Kidney (tissue), 14 donors: Measurements from ENCODE around the gene SH3GL2. TPM values are rescaled to one million over a fixed set of nuclear protein-coding genes. Genes with fewer than 3 reads are reported as not detected.

ENCODE experiments used
- DNase-seq, 5 donors: peaks; one replicate each; pipeline ENCODE4 v3.0.0-alpha.2; 2013 to 2020
- FAIRE-seq: peaks from 2 replicates; lab custom pipeline; 2012; peaks lifted over from hg19 to GRCh38; lab: Jason Lieb, UNC
- H3K27ac ChIP-seq, 2 donors: one replicate each; pipeline ENCODE4 v1.7.0; 2013; ENCODE audit warnings: low read depth in 2 of 2, low read length in 2 of 2, inconsistent platforms in 1 of 2
- H3K27me3 ChIP-seq: one replicate; pipeline ENCODE4 v1.7.1; 2013; ENCODE audit warnings: low read length, inconsistent platforms; ENCODE audit not compliant: control insufficient read depth, insufficient read depth
- H3K36me3 ChIP-seq, 3 donors: one replicate each; pipeline versions ENCODE4 v1.7.0 to v1.7.1; 2013; ENCODE audit warnings: low read length in 3 of 3, control low read depth in 1 of 3, inconsistent platforms in 1 of 3; ENCODE audit not compliant: insufficient read depth in 3 of 3, control insufficient read depth in 2 of 3
- H3K4me1 ChIP-seq, 3 donors: one replicate each; pipeline versions ENCODE4 v1.7.0 to v1.7.1; 2013; ENCODE audit warnings: low read length in 3 of 3, inconsistent platforms in 1 of 3, low read depth in 1 of 3; ENCODE audit not compliant: control insufficient read depth in 2 of 3, insufficient read depth in 2 of 3
- H3K4me3 ChIP-seq, 3 donors: one replicate each; pipeline versions ENCODE4 v1.7.0 to v1.8.1; 2013; ENCODE audit warnings: low read length in 3 of 3, control low read depth in 1 of 3, inconsistent platforms in 1 of 3
- H3K9ac ChIP-seq, 3 donors: one replicate each; pipeline versions ENCODE4 v1.7.0 to v1.7.1; 2013; ENCODE audit warnings: low read length in 3 of 3, control low read depth in 1 of 3, inconsistent platforms in 1 of 3
- H3K9me3 ChIP-seq, 3 donors: one replicate each; pipeline versions ENCODE4 v1.7.0 to v1.7.1; 2013; ENCODE audit warnings: low read length in 3 of 3, control low read depth in 1 of 3, inconsistent platforms in 1 of 3; ENCODE audit not compliant: control insufficient read depth in 2 of 3, insufficient read depth in 1 of 3
- intact Hi-C: fragments of 100-400 bp; cut with DNase I; formaldehyde crosslinking; loops from one replicate; pipeline ENCODE4 v1.11.1; 2022
- polyA plus RNA-seq: library from polyadenylated mRNA; stranded (reverse); fragments of 350-450 nt; fragmentation: Illumina TruSeq; extraction: RNeasy Lipid Tissue Mini Kit (QIAGEN cat#74804); gene quantifications from one replicate; pipeline ENCODE4 v1.2.3, GENCODE V29; 2014; ENCODE audit warnings: low read depth, low replicate concordance; ENCODE audit not compliant: insufficient read depth
- total RNA-seq: library from RNA; stranded (reverse); fragmentation: NEBNext Ultra II Directional; extraction: Animal tissue kit (Norgen Biotek cat#: 25700); gene quantifications from one replicate; pipeline ENCODE4 v1.2.1, GENCODE V29; 2021
- TF ChIP-seq, protein P1 (sequence below): IDR thresholded peaks from 3 replicates; pipeline ENCODE4 v1.5.1; 2012; ENCODE audit warnings: mild to moderate bottlenecking, moderate library complexity, borderline replicate concordance; ENCODE audit not compliant: insufficient read depth; ENCODE audit errors: extremely low read depth
- donor health status: control.
- donor health status: control.
- donor health status: control.
- donor health status: control.
- donor health status: control.
- donor health status: DM: yes; HTN: yes; CAD: no.
- donor health status: Normal renal cell carcinoma (clear cell type).

Gene SH3GL2
- total and polyA plus RNA-seq, 2 donors from 2014 or later: 3.1 to 20.0 TPM

DNA sequence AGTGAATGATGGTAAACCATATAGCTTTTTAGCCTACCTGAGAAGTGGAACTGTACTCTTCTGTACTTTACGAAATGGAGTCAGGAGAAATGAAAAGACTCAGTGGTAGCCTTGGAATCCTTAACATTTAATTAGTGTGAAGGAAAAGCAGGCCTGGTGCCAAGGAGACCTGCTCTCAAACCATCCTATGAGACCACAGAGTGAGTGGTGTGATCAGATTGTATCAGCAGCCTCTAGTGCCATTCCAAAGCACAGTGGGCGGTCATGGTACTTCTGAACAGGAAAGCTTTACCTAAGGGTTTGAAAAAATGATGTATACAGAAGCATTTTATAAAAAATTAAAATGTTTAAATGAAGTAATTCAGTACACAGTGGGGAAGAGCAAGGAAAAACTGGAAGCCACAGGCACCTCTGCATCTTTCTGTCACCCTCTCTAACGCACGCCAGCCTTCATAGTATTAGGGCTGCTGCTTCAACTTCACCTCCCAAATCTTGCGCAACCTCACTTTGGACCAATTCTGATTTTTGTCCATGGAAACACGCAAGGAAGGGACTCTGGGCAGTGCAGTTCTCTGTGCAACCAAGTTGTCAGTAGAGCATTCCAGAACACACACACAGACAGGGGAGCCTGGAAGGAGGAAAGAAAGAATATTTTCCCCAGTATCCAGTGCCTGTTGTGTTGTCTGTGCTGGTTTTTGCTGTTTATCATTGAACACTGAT lies 203.7 kb downstream of the SH3GL2 start:
- DNase-seq (no peak), FAIRE-seq (no peak)
- no peaks in the 10 kb centered on the region for H3K27me3 ChIP-seq
- no peak overlapping the region for H3K4me3 ChIP-seq
- TF ChIP-seq, protein P1, sequence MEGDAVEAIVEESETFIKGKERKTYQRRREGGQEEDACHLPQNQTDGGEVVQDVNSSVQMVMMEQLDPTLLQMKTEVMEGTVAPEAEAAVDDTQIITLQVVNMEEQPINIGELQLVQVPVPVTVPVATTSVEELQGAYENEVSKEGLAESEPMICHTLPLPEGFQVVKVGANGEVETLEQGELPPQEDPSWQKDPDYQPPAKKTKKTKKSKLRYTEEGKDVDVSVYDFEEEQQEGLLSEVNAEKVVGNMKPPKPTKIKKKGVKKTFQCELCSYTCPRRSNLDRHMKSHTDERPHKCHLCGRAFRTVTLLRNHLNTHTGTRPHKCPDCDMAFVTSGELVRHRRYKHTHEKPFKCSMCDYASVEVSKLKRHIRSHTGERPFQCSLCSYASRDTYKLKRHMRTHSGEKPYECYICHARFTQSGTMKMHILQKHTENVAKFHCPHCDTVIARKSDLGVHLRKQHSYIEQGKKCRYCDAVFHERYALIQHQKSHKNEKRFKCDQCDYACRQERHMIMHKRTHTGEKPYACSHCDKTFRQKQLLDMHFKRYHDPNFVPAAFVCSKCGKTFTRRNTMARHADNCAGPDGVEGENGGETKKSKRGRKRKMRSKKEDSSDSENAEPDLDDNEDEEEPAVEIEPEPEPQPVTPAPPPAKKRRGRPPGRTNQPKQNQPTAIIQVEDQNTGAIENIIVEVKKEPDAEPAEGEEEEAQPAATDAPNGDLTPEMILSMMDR: no peak
- no peaks in the 10 kb centered on the region for H3K36me3 ChIP-seq
- no peaks in the 10 kb centered on the region for H3K9me3 ChIP-seq
- intact Hi-C loops: no loop called here
- no peak overlapping the region for H3K9ac ChIP-seq
- H3K4me1 ChIP-seq: no peaks in the 10 kb centered on the region
- no peak overlapping the region for H3K27ac ChIP-seq

DNA sequence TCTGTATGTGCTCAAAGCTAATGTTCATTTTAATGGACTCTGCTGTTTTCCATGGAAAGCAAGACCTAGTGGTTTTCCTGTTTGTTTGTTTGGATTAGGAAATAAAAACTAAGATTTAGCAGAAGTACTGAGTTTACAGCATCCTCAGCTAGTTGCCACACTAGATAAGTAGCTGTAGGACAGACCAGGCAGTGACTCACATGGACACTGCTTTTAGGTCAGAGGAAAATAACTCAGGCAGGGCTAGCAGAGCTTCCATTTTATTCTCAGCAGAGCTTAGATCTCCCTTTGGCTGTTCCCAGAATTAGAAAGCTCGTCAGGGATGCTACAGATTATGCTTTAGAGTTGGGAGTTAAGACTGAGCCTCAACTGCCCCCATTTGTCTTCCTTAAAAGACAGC lies 204.4 kb downstream of the SH3GL2 start:
- Histone ChIP-seq H3K9me3 (no peaks in the 10 kb centered on the region), H3K36me3 (no peaks in the 10 kb centered on the region), H3K9ac (no peak overlapping the region), H3K4me1 (no peaks in the 10 kb centered on the region), H3K4me3 (no peak overlapping the region), H3K27ac (no peak overlapping the region), H3K27me3 (no peaks in the 10 kb centered on the region)
- intact Hi-C loops: no loop called here
- DNase-seq (no peak), FAIRE-seq (no peak)
- TF ChIP-seq, protein P1: no peak

DNA sequence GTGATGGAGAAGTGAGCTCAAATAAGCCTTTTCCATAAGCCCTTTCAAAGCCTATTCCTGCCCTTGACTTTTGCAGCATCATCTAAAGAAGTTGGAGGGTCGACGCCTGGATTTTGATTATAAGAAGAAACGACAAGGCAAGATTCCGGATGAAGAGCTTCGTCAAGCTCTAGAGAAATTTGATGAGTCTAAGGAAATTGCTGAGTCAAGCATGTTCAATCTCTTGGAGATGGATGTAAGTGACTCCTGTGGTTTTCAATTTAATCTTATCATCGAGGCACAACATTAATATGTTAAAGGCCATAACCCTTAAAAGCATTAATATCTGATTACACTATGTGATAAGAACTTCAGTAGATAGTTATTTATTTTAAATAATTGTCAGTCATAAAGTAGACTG lies 210.4 kb downstream of the SH3GL2 start:
- Histone ChIP-seq H3K27ac (no peak overlapping the region), H3K36me3 (peaks cover 0 to 9% (median 0%) of the 10 kb centered on the region in 3 donors), H3K9ac (no peak overlapping the region), H3K9me3 (no peaks in the 10 kb centered on the region), H3K27me3 (no peaks in the 10 kb centered on the region), H3K4me3 (no peak overlapping the region), H3K4me1 (no peaks in the 10 kb centered on the region)
- no peak for FAIRE-seq
- intact Hi-C loops: no loop called here
- TF ChIP-seq, protein P1: no peak
- no peak for DNase-seq
